HG03175 (cell line): Measurements from ENCODE around the gene RIC8B.

ENCODE experiments used
- ATAC-seq: cut with Tn5 transposase; IDR thresholded peaks from one replicate; pipeline ENCODE4 v1.9.1; 2021; ENCODE audit warnings: mild to moderate bottlenecking, moderate library complexity; ENCODE audit not compliant: unreplicated experiment

Gene RIC8B

GRCh38 chr12:106866426-106867080, 92.1 kb downstream of the RIC8B start:
- no peak for ATAC-seq

- no peak for ATAC-seq
These were observed 93.2 kb downstream of the RIC8B start for GRCh38 chr12:106867651-106868050.

- no peak for ATAC-seq
These were observed 94.7 kb downstream of the RIC8B start for GRCh38 chr12:106868982-106869700.

- ATAC-seq = no peak
These were observed 95.6 kb downstream of the RIC8B start for GRCh38 chr12:106870116-106870515.

GRCh38 chr12:106871477-106871876, 97.0 kb downstream of the RIC8B start:
- ATAC-seq = no peak

GRCh38 chr12:106873983-106874382, 99.5 kb downstream of the RIC8B start:
- no peak for ATAC-seq

GRCh38 chr12:106878804-106879203, 104.3 kb downstream of the RIC8B start:
- no peak for ATAC-seq

- no peak for ATAC-seq
These were observed 105.1 kb downstream of the RIC8B start for GRCh38 chr12:106879612-106880011.

GRCh38 chr12:106883426-106883825, 108.9 kb downstream of the RIC8B start:
- ATAC-seq = no peak

- ATAC-seq = no peak
These were observed 110.5 kb downstream of the RIC8B start for GRCh38 chr12:106885026-106885425.

GRCh38 chr12:106885541-106886249, 111.2 kb downstream of the RIC8B start:
- no peak for ATAC-seq

- no peak for ATAC-seq
These were observed 112.5 kb downstream of the RIC8B start for GRCh38 chr12:106886932-106887331.

GRCh38 chr12:106888348-106888970, 114.0 kb downstream of the RIC8B start:
- ATAC-seq = no peak

GRCh38 chr12:106889326-106889725, 114.8 kb downstream of the RIC8B start:
- no peak for ATAC-seq

- no peak for ATAC-seq
These were observed 115.6 kb downstream of the RIC8B start for GRCh38 chr12:106889950-106890626.

GRCh38 chr12:106892075-106892474, 117.6 kb downstream of the RIC8B start:
- no peak for ATAC-seq

- ATAC-seq = no peak
These were observed 119.0 kb downstream of the RIC8B start for GRCh38 chr12:106893451-106893850.

- no peak for ATAC-seq
These were observed 120.3 kb downstream of the RIC8B start for GRCh38 chr12:106894774-106895173.

GRCh38 chr12:106896603-106897002, 122.1 kb downstream of the RIC8B start:
- ATAC-seq = no peak

- no peak for ATAC-seq
These were observed 122.6 kb downstream of the RIC8B start for GRCh38 chr12:106897082-106897481.
